Measurements from ENCODE around the gene CNGA3.

- TF ChIP-seq CTCF (conservative IDR thresholded peaks at IDR 0.05; ENCODE audit: low read length) (no peak), EZH2phosphoT487 (IDR thresholded peaks at IDR 0.05; ENCODE audit: borderline replicate concordance) (no peak)
These were observed 46.9 kb upstream of the CNGA3 start for GRCh38 chr2:98299211-98299905.
